IMR-90 (cell line): ENCODE results near the gene RILPL2. TPM values are rescaled to one million over a fixed set of nuclear protein-coding genes. Genes with fewer than 3 reads are reported as not detected.

ENCODE experiments used
- ATAC-seq: fragments of 200-7000 bp; cut with Tn5 transposase; 2 replicates; pipeline ENCODE4 v1.9.1; 2020; ENCODE audit warnings: low read depth, mild to moderate bottlenecking, moderate library complexity
- BruUV-seq: library from RNA; stranded (reverse); fragments of 400-500 nt; replicated peaks from 2 replicates; lab custom pipeline; 2021; lab: Mats Ljungman, UMichigan
- CTCF ChIA-PET: fragments of 300-600 bp; formaldehyde crosslinking; extraction: SDS; loops from one replicate; lab custom pipeline; 2021; ENCODE audit warnings: antibody characterized with exemption; lab: Yijun Ruan, JAX
- POLR2A ChIA-PET: fragments of 300-600 bp; sonication (Branson Sonifier 250); formaldehyde crosslinking; loops from one replicate; lab custom pipeline; 2022; ENCODE audit warnings: antibody characterized with exemption; ENCODE audit not compliant: unreplicated experiment; lab: Charles Lee
- DNase-seq: peaks from one replicate; pipeline ENCODE4 v3.0.0; 2013
- H2AFZ ChIP-seq: replicated peaks from 2 replicates; pipeline ENCODE3; 2013; ENCODE audit warnings: low read length, mild to moderate bottlenecking; ENCODE audit not compliant: poor library complexity
- H2AK5ac ChIP-seq: 2 replicates; pipeline ENCODE4 v1.6.1; 2013; ENCODE audit warnings: low read depth, low read length, inconsistent platforms
- H2AK9ac ChIP-seq: replicated peaks from 2 replicates; pipeline ENCODE3; 2013; ENCODE audit warnings: mild to moderate bottlenecking, low read depth, low read length, moderate library complexity; ENCODE audit not compliant: poor library complexity
- H2BK120ac ChIP-seq: 2 replicates; pipeline ENCODE4 v1.6.1; 2013; ENCODE audit warnings: low read depth, low read length, inconsistent platforms
- H2BK15ac ChIP-seq: 3 replicates; pipeline ENCODE4 v1.6.1; 2013; ENCODE audit warnings: low read depth, low read length, inconsistent platforms
- H2BK20ac ChIP-seq: 2 replicates; pipeline ENCODE4 v1.6.1; 2013; ENCODE audit warnings: low read depth, mild to moderate bottlenecking, inconsistent platforms, low read length, moderate library complexity
- H2BK5ac ChIP-seq: 2 replicates; pipeline ENCODE4 v1.6.1; 2013; ENCODE audit warnings: mild to moderate bottlenecking, low read depth, low read length, inconsistent platforms; ENCODE audit not compliant: poor library complexity, severe bottlenecking
- H3K14ac ChIP-seq: replicated peaks from 2 replicates; pipeline ENCODE4 v1.6.1; 2013; ENCODE audit warnings: low read depth, low read length, inconsistent platforms
- H3K18ac ChIP-seq: 2 replicates; pipeline ENCODE4 v1.6.1; 2013; ENCODE audit warnings: low read depth, low read length, control low read depth
- H3K23ac ChIP-seq: 2 replicates; pipeline ENCODE4 v1.6.1; 2013; ENCODE audit warnings: low read depth, low read length, inconsistent platforms
- H3K27ac ChIP-seq: 2 replicates; pipeline ENCODE4 v1.5.1; 2013; ENCODE audit warnings: mild to moderate bottlenecking, control low read depth, low read length; ENCODE audit not compliant: insufficient read depth
- H3K27me3 ChIP-seq: 2 replicates; pipeline ENCODE4 v1.6.1; 2013; ENCODE audit warnings: low read length; ENCODE audit not compliant: control insufficient read depth, insufficient read depth
- H3K36me3 ChIP-seq: 2 replicates; pipeline ENCODE4 v1.6.1; 2013; ENCODE audit warnings: low read length, mixed read lengths; ENCODE audit not compliant: control insufficient read depth, insufficient read depth
- H3K4ac ChIP-seq: 2 replicates; pipeline ENCODE4 v1.6.1; 2013; ENCODE audit warnings: low read depth, low read length, inconsistent platforms
- H3K4me1 ChIP-seq: 2 replicates; pipeline ENCODE4 v1.6.1; 2013; ENCODE audit warnings: low read length, mixed read lengths; ENCODE audit not compliant: control insufficient read depth, insufficient read depth
- H3K4me2 ChIP-seq: 2 replicates; pipeline ENCODE4 v1.6.1; 2013; ENCODE audit warnings: low read depth, mild to moderate bottlenecking, control low read depth, low read length, moderate library complexity
- H3K4me3 ChIP-seq: 2 replicates; pipeline ENCODE4 v1.5.1; 2013; ENCODE audit warnings: low read depth, mild to moderate bottlenecking, control low read depth, low read length, moderate library complexity; ENCODE audit not compliant: insufficient read depth
- H3K56ac ChIP-seq: 2 replicates; pipeline ENCODE4 v1.6.1; 2013; ENCODE audit warnings: low read length, inconsistent platforms; ENCODE audit not compliant: insufficient read depth; ENCODE audit errors: extremely low read depth
- H3K79me1 ChIP-seq, 2 experiments: 2 replicates each; pipeline ENCODE4 v1.6.1; 2013; ENCODE audit warnings: low read length in 2 of 2, inconsistent platforms in 1 of 2, low read depth in 1 of 2
- H3K9ac ChIP-seq: 2 replicates; pipeline ENCODE4 v1.6.1; 2013; ENCODE audit warnings: low read depth, low read length, control low read depth
- H3K9me1 ChIP-seq: 2 replicates; pipeline ENCODE4 v1.6.1; 2013; ENCODE audit warnings: low read length, inconsistent platforms; ENCODE audit not compliant: insufficient read depth
- H3K9me3 ChIP-seq: 2 replicates; pipeline ENCODE4 v1.6.1; 2013; ENCODE audit warnings: low read length; ENCODE audit not compliant: control insufficient read depth, insufficient read depth
- H4K20me1 ChIP-seq: 2 replicates; pipeline ENCODE4 v1.6.1; 2013; ENCODE audit warnings: low read length, inconsistent platforms; ENCODE audit not compliant: insufficient read depth
- H4K5ac ChIP-seq: 2 replicates; pipeline ENCODE4 v1.6.1; 2013; ENCODE audit warnings: mild to moderate bottlenecking, low read depth, low read length, control low read depth
- H4K8ac ChIP-seq, 2 experiments: 2 replicates each; pipeline ENCODE4 v1.6.1; 2013; ENCODE audit warnings: low read depth in 2 of 2, low read length in 2 of 2, control low read depth in 1 of 2, inconsistent platforms in 1 of 2
- H4K91ac ChIP-seq: 2 replicates; pipeline ENCODE4 v1.6.1; 2013; ENCODE audit warnings: low read depth, low read length, inconsistent platforms; ENCODE audit not compliant: insufficient read depth
- CEBPB ChIP-seq: IDR thresholded peaks from 2 replicates; pipeline ENCODE4 v1.6.1; 2012; ENCODE audit warnings: low read depth, low read length, improper control_type of control experiment
- CHD1 ChIP-seq: IDR thresholded peaks from 2 replicates; pipeline ENCODE4 v1.6.1; 2012; ENCODE audit warnings: low read depth, low read length, improper control_type of control experiment
- FOS ChIP-seq: fragments of 150-350 bp; IDR thresholded peaks from 2 replicates; pipeline ENCODE4 v1.6.1; 2016; ENCODE audit warnings: low read depth, low read length
- MAFK ChIP-seq: IDR thresholded peaks from 2 replicates; pipeline ENCODE4 v1.6.1; 2012; ENCODE audit warnings: low read depth, low read length, improper control_type of control experiment
- RCOR1 ChIP-seq: IDR thresholded peaks from 2 replicates; pipeline ENCODE4 v1.6.1; 2012; ENCODE audit warnings: mild to moderate bottlenecking, low read length, improper control_type of control experiment; ENCODE audit not compliant: insufficient replicate concordance
- WGBS, 2 experiments: methylation state at CpG; one replicate each; pipeline versions ENCODE4 v1.1.5 to v1.1.7; 2013; ENCODE audit warnings: missing lambda C conversion rate in 2 of 2; ENCODE audit not compliant: insufficient read length in 1 of 2; ENCODE audit errors: extremely low coverage in 2 of 2; 5-methylcytosine and 5-hydroxymethylcytosine counted together
- dilution Hi-C: fragments of 300-500 bp; cut with HindIII; formaldehyde crosslinking; loops from one replicate; pipeline ENCODE4 v1.14.3; 2018; ENCODE audit warnings: low sequenced_read_pairs; ENCODE audit not compliant: unreplicated experiment
- in situ Hi-C: fragments of 300-500 bp; cut with MboI; formaldehyde crosslinking; loops from 3 replicates; pipeline ENCODE4 v1.14.3; 2019; ENCODE audit warnings: low sequenced_read_pairs, inconsistent platforms, mixed read lengths
- intact Hi-C: fragments of 100-400 bp; cut with micrococcal nuclease; formaldehyde crosslinking; loops from 2 replicates; pipeline ENCODE4 v1.10.0; 2022
- polyA plus RNA-seq, 3 experiments: library from polyadenylated mRNA; depleted of rRNA; stranded (reverse); fragments of >200 nt; gene quantifications; 2 replicates each; pipeline ENCODE4 v1.2.3, GENCODE V29; 2012; ENCODE audit warnings: low replicate concordance in 1 of 3
- total RNA-seq: library from RNA; depleted of rRNA; stranded (reverse); fragments of >200 nt; gene quantifications from 2 replicates; pipeline ENCODE4 v1.2.3, GENCODE V29; 2012
- TF ChIP-seq, protein P1 (sequence below): fragments of 150-350 bp; IDR thresholded peaks from 2 replicates; pipeline ENCODE4 v1.6.1; 2016; ENCODE audit warnings: low read depth, mild to moderate bottlenecking, low read length, moderate library complexity, borderline replicate concordance

The RILPL2 gene
- total and polyA plus RNA-seq, 2 of the 4 experiments (the other 2 are of a cell fraction): 1.8 to 2.2 TPM

DNA sequence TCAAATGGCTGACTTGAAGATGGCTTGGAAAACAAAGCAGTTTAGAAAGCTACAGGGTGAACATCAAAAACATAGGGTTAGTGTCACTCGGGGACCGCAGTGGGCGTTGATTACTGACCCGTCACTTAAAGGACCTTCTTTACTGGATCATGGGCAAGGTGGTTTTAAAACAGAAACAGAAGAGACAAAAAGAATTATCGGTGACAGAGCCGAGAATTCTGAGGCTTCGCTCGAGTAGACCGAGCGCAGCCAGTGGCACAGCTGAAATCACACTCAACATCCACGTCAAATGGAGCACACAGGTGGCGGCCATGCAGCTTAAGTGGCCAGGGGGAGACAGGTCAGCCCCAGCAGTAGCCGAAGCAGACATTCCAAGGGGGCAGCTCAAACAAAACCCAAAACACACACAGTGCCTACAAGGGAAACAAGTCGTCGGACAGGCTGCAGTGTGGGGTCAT lies 38.8 kb upstream of the RILPL2 start:
- no TSS peak for BruUV-seq
- TF ChIP-seq CHD1: no peak
- TF ChIP-seq FOS: no peak
- TF ChIP-seq MAFK: no peak
- TF ChIP-seq CEBPB: no peak
- TF ChIP-seq, protein P1, sequence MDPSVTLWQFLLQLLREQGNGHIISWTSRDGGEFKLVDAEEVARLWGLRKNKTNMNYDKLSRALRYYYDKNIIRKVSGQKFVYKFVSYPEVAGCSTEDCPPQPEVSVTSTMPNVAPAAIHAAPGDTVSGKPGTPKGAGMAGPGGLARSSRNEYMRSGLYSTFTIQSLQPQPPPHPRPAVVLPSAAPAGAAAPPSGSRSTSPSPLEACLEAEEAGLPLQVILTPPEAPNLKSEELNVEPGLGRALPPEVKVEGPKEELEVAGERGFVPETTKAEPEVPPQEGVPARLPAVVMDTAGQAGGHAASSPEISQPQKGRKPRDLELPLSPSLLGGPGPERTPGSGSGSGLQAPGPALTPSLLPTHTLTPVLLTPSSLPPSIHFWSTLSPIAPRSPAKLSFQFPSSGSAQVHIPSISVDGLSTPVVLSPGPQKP: no peak
- no peak for TF ChIP-seq RCOR1
- H2AFZ ChIP-seq: no peak overlapping the region
- H3K27me3 ChIP-seq: no peaks in the 10 kb centered on the region
- no peak overlapping the region for H2AK5ac ChIP-seq
- no peak overlapping the region for H4K5ac ChIP-seq
- WGBS, 2 experiments: 88% methylated on average over 8 of the region's 15 CpGs; no CpG with 5 or more reads in 1 of the 2 experiments
- no peak overlapping the region for H3K9ac ChIP-seq
- no peak overlapping the region for H3K14ac ChIP-seq
- H2BK5ac ChIP-seq: no peak overlapping the region
- H3K36me3 ChIP-seq: peaks cover 32% of the 10 kb centered on the region
- no peak for DNase-seq
- H2BK15ac ChIP-seq: no peak overlapping the region
- no peaks in the 10 kb centered on the region; the same call in 1 of the 2 replicates for H3K9me1 ChIP-seq
- H3K4me3 ChIP-seq: no peak overlapping the region
- H2BK120ac ChIP-seq: no peak overlapping the region
- ChIA-PET POLR2A (no interaction called here), CTCF (no interaction called here)
- H3K56ac ChIP-seq: no peak overlapping the region
- H3K4me1 ChIP-seq: peaks cover 3% of the 10 kb centered on the region
- intact Hi-C loops: no loop called here
- H4K91ac ChIP-seq: no peak overlapping the region
- H3K4me2 ChIP-seq: no peak overlapping the region
- no peaks in the 10 kb centered on the region for H3K9me3 ChIP-seq
- no peak overlapping the region for H3K18ac ChIP-seq
- no peak overlapping the region for H3K27ac ChIP-seq
- no peak overlapping the region for H2AK9ac ChIP-seq
- no peak overlapping the region for H2BK20ac ChIP-seq
- no peak overlapping the region for H3K4ac ChIP-seq
- H3K23ac ChIP-seq: no peak overlapping the region
- H4K8ac ChIP-seq: no peak overlapping the region
- dilution Hi-C loops: no loop called here
- H4K20me1 ChIP-seq: peaks cover 23% of the 10 kb centered on the region
- H3K79me1 ChIP-seq: peaks cover 4 to 39% of the 10 kb centered on the region in 2 experiments; a peak in 3 of 4 replicates
- no peak for ATAC-seq
- in situ Hi-C loops: no loop called here
